GM21515 (cell line): ENCODE measurements around the gene TMEM272.

Experiments used
- ATAC-seq: cut with Tn5 transposase; IDR thresholded peaks from one replicate; pipeline ENCODE4 v1.9.1; 2021; ENCODE audit not compliant: unreplicated experiment

The TMEM272 gene, protein sequence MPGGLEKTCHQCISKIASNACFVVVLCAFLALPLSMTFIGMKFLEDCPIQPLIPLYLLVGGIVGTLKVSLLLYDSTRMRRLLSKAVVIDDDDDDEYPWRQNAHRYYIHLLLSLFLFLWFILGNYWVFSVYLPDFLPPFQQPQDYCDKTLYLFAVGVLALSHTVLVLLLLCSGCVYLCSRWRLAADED

DNA sequence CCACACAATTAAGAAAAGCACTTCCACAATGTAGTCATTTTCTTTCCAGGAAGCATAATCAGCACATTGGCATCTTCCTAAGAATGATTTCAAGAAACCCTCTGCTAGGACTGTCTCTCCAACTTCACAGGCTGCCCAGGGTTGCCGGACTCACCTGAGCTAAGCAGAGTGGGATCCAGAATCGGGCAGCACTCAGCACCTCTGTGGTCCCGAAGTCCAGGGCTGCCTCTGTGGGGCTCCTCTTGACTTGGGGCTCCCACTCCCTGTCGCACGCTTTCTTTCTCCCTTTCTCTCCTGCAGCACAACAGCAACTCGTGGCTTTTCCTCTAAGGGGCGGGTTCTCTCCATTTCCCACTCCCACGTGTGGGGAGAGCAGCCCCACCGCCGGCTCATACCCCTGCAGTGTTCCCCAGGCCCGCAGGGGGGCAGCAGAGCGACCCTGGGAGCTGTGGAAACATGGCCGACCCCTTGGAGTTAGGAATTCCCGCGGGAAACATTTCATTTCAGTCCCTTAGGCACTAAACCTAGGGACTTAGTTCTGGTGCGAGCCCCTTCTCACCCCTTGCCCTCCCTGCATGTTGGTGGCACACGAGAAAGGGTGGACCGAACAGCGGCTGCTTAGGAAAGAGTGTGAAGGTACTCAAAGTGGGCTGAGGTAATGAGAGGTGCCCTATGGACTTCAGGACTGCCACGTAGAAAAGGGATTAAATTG, at the start of gene TMEM272:
TSS of gene TMEM272 (minus strand) at position 316 of the 712 bp plus-strand sequence. CDS start 6,647 bp downstream, outside the sequence.
- no peak for ATAC-seq

DNA sequence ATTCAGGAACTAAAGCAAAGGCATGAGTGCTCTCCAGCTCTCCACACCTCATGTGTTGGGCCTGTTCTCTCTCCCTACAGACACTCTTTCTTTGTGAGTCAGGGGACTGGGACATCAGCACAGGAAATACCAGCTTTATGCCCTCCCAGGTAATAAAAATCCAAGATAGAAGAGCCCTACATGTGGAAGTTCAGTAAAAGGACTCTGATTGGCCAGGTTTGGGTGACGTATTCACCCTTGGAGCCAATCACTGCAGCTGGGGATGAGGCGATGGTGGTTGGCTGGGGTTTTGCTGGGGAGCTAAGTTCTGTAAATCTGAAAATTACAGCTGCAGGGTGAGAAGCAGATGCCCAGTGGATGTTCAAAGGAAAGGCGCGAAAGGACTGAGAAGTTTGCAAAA, 49.3 kb upstream of the TMEM272 start:
- ATAC-seq, result no peak

DNA sequence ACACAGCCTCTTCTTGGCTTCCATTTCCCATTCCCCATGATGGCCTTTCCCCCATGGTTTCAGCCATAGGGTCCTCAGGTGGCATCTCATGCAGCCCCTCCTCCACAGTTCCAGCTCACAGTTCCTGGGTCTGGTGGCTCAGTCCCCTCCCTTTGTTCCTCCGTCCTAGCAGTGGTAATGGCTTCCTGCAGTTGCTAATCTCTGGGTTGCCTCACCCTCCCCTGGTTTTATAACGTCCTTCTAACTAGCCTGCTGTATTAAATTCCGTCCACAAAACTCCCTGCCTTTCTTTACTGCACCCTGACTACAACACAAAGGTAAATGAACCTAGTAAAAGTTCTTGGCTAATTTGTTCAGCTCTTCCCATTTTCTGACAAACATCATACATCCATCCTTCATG, 47.7 kb upstream of the TMEM272 start:
- ATAC-seq, result no peak

DNA sequence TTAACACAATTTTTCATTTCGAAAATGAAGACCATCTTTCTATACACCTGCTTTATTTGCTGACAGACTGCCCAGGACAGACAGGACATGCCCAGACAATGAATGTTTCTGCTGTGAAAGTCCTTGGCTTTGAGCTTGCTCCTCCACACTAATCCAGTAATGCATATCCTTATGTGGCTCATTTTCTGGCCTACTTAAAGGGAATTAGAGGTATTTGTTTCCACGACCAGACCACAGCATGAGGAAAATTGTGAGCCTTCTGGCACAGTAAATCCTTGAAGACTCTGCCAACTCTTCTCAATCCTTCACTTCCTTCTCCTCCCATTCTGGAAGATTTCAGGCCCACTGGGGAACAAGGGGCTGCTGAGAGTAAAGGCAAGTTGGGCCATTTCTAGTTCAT, 42.5 kb upstream of the TMEM272 start:
- no peak for ATAC-seq

DNA sequence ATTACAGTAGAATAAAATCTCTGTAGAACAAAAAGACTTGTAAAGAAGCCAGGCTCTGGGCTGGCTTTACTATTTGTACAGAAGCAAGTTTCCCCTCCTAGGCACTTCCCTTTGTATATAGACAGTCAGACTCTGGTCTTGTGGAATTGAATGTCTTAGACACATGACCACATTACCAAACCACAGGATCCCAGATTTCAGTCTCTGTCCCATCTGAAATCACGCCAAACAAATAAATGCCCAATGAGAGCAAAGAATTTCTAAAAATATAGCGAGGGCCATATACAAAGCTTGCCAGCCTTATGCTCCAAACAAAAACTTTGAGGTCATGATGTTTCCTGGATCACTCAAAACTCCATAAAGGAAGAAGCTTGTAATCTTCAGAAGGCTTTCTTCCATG, 40.7 kb upstream of the TMEM272 start:
- ATAC-seq, result no peak

DNA sequence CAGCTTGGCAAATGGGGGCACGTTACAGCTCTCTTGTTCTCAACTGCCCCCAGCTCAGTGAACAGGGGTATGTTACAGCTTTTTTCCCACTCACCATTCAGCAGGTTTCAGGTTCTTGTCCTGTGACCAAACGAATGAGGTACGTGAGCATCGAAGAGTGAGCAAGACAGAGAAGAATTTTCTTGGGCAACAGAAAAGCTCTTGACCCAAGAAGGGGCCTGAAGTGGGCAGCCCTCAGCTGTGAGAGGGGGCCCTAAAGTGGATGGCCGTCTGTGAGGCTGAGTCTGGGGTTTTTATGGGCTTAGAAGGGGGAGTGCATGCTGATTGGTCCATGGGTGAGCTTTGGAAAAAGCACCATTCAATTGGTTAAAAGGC, 38.2 kb upstream of the TMEM272 start:
- no peak for ATAC-seq

DNA sequence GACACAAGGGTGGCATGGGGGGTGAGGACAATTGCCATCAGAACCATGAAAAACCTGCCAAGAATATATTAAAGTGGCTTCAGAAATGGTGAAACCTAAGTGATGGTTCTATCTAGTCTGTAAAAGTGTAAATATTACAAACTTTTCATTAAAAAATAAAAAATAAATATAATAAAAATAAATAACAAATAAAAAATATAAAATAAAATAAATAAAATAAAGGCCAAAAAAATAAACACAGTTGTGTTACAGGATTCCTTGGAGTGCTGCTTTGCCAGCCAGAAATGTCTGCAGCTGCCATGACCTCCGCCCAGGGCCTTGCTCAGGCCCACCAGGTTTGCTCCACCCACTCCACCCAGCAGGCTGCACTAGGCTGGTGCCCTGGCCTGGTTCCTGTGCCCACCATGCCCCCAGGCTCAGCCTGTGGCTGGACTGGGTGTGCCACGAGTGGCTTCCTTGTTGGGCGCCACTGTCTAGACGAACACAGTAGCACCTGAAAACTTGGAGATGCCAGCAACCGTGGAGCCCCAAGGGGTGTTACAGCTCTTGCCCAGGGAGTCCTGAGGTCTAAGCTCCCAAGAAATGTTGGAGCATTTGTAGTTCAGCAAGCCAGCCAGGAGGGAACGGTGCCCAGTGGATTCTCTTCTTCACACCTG, 37.7 kb upstream of the TMEM272 start:
- no peak for ATAC-seq

DNA sequence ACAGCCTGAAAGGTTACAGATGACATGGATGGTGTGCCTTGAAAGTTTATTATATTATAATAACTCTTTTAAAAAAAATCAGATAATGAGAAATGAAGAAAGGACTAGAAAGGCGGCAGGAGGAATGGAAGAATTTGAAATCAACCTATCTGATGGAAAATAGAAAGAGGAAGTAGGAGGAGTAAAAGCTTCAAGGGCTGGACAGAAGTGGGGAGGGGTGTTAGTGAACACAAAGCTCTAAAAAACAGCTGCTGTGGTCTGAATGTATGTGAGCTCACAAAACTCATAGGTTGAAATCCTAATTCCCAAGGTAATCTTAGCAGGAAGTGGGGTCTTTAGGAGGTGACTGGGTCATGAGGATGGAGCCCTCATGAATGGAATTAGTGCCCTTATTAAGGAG, 36.3 kb upstream of the TMEM272 start:
- ATAC-seq, result no peak

DNA sequence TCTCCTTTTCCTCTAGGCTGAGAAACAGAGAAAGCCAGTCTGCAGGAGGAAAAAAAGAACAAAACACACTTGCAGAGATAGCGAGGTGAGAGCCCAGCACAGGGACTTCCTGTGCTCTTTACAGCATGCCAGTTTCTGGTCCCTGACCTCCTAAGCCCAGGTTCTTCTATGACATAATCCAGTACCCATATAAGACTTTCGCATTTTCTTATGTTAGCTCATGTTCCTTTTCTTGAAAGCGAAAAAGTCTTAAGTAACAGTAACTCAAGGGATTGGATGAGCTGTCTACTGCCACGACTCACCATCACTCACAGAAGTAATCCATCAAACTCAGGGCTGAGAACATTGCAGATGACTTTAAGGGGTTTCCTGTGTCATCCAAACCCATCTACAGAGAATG, 34.2 kb upstream of the TMEM272 start:
- no peak for ATAC-seq

DNA sequence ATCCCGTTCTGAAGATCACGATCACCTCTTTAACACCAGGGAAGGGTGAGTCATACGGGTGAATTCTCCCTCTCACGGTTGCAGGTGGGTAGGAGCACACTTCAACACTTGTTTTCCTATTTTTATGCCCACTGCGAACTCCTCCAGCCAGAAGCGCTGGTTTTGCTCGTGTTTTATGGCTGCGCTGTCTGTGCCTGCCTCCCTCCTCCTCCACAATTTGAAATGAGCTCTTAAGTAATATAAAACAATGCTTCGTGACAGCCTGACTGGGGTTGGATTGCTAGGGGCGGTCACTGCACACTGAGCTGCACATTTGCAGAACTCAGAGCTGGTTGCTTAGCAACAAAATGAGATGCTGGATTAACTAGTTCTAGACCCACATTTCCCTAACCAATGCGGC, 29.7 kb upstream of the TMEM272 start:
- no peak for ATAC-seq

DNA sequence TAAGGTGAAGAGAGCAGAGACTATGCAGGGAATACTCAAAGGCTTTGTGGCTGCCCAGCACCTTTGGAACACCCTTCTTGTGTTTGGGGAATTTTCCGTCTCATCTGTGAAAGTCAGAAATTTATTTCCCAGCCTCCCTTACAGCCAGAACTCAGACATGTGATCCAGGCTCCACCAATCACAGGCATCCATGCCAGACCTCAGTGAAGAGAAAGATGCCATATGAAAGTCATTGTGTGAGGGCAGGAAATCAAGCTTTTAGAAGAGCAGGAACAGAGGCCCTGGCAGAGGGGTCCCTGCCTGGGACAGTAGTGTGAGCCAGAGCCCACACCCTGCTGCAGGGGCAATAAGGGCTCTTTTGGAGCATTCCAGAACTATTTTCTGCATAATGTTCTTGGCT, 28.9 kb upstream of the TMEM272 start:
- ATAC-seq, result no peak

DNA sequence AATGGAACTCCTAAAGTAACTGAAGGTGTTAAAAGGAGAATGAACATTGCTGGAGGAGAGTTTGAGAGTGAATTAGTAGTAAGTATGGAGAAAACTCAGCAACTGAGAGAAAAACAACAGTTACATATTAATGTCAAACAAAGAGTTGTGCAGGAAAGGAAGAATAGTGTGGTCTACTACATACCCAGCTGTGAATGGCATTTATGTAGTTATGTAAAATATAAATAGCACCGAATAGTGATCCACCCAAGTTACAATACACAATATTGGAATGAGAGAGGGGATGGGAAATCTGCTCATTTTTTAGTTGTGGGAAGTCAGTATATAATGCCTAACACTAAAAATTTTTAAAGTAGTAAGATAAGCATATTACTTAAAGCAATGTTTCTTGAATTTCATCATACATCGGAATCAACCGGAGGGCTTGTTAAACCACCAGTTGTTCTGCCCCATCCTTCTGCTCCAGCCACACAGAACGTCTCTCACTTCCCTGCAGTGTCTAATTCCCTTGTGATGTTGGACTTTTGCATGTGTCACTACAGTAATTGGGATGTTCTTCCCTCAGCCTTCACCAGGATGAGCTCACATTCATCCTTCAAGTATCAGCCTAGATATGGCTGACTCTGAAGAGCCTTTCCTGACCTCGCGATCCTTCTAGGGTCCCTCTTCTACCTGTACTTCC, 28.3 kb upstream of the TMEM272 start:
- no peak for ATAC-seq

DNA sequence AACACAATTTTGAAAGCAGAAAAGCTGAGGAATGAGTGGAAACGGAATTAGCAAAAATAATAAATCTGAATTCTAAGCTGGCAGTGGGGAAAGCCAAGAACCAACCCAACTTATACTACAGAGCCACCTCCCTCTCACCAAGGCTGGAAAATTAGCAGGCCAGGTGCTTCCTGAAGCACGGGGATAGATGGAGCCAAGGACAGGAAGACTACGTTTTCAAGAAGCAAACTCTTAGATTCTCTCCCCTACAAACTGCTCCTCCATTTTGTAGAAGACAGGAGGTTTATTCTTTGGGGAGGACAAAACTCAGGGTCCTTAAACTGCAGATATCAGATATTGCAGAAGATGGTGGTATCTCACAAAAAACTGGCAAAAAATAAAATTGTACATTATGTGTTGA, 25.6 kb upstream of the TMEM272 start:
- no peak for ATAC-seq

DNA sequence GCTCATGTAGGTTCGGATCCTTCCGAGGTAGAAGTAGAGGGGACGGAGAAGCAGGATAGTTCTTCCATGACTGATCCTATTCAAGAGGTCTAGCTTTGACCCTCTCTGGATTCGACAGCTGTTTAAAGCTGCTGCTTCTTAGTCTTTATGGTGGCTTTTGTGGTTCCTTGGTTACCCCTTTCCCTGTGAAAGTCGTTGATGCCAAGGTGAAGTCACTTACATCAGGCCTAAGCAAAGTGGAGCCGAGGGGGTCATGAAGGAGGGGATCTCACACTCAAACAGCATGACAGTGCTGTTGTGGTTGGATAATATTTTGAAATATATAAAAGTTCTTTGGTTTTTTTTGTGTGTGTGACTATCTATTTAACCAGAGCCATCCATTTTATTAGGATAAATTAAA, 24.9 kb upstream of the TMEM272 start:
- ATAC-seq, result no peak

DNA sequence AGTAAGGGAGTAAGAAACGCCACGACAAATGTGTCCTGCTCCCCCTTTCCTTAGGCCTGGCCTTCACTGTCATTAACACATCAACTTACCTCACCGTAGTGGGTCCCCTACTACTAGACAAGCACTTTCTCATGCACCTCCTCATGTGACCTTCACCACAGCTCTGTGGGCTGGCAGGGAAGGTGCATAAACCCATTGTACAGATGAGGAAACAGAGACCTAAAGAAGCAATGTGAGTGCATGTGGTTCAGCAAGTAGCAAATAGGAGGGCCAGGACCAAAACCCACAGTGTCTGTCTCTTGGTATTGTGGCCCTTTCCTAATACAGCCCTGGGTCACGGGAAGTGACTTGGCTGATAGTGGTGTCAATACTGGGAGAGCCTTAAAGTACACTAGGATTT, 22.1 kb upstream of the TMEM272 start:
- ATAC-seq, result no peak

DNA sequence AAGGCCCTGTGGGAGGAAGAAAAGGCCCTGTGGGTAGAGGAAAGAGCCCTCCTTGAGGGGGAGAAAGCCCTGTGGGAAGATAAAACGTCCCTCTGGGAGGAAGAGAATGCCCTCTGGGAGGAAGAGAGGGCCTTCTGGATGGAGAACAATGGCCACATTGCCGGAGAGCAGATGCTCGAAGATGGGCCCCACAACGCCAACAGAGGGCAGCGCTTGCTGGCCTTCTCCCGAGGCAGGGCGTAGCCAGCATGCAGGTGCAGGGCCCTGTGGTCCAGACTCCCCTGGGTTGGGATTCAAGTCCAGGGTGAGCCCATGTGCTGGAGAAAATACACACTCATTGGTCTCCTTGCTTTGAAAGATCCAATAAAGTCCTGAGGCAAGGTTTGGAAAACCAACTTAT, 20.9 kb upstream of the TMEM272 start:
- no peak for ATAC-seq

DNA sequence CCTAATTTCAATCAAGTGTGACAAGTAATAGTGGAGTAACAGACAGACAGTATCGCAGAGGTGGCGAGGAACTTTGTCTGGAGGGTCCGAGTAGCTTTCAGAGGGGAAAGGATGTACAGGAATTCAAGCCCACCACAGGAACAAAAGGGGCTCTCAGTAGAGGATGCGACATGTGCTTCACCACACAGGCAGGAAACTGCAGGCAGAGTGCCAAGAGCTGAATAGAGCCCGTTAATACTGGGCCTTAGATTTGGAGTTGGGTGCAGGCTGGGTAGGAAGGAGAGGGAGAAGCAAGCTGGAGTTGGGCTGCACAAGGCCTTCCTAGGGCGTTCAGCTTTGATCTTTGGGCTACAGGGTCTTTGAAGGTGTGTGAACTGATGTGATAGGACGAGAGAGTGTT, 18.0 kb upstream of the TMEM272 start:
- no peak for ATAC-seq

DNA sequence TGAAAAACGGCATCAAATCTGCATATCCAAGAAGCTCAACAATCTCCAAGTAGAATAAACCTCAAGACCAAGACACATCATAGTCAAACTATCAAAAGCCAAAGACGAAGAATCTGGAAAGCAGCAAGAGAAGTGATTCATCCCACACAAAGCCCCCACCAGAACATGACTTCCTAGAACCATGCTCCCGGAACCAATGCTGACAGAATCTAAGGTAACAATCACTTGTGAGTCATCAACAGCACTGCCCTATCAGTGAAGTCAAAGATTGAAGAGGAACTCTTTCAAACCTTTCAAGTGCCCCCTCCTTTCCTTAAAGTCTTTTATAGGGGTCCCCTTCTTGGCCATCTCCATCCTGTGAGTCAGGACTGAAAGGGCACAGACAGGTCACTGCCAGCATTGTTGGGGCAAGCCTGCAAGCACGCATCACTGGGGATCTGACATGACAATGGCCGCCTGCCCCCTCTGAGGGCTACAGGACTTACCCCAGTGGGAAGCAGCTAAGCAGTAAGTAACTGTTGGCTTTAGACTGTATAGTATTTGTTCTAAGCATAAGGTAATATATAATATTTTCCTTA, 16.8 kb upstream of the TMEM272 start, which contains the start of gene CCDC70:
TSS of gene CCDC70 (plus strand) at position 247 of the 578 bp plus-strand sequence. CDS start 3,443 bp downstream, outside the sequence.
- ATAC-seq, result no peak

DNA sequence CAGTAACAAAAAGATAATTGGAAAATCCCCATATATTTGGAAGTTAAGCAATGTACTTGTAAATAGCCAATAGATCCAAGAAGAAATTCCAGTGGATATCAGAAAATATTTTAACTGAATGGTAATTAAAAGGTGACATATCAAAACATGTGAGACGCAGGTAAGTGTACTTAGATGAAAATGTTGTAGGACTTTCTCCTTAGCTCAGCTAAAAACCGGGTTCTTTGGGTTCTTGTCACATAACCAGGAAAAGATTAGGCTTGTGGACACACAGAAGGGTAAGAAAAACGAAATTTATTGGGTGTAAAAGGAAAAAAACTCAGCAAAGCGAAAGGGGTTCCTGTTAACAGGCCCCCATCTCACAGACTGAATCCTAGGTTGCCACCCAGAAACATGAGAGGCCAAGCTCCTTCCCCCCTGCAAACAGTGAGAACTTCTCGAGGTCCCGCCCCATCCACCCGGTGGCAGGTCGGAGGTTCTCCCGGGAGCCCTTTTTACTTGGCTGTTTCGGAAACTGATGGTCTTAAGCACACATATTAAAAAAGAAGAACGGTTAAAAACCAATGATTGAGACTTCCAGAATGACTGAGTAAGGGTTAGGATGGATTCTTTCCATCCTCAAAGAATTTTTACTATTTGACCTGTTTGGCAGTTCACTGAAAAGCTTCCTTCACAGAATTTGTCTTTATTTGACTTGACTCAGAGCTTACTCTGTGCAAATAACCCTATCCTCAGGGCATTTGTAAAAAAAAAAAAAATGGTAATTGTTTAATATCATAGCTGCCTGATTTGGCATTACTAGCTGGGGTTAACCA, 13.7 kb upstream of the TMEM272 start:
- ATAC-seq, result no peak

DNA sequence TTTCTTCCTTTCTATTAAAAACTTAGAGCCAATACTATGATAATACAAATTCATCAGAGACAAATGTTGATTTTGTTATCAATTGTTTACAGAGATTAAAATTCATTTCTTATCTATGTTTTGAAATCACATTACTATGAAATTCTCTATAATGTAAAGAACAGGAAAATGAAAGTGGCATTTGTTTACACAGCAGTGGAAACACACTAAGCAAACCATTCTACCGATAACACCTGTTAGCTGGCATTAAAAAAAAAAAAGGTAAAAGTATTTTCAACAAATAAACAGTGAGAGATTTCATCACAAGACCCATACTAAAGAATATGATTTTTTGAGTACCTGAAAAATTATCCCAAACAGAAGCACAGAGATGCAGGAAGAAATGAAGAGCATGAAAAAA, 12.0 kb upstream of the TMEM272 start:
- no peak for ATAC-seq
